Brain microvascular endothelial cell (primary cell): Measurements from ENCODE around the gene MCM6.

Experiments
- DNase-seq: peaks from one replicate; pipeline ENCODE4 v3.0.0-alpha.2; 2020
- H3K27ac ChIP-seq: fragments of 250-450 bp; sonication (Bioruptor Pico); 2 replicates; pipeline ENCODE4 v1.5.1; 2020; ENCODE audit warnings: mild to moderate bottlenecking, moderate library complexity
- H3K27me3 ChIP-seq: fragments of 250-450 bp; sonication (Bioruptor Pico); replicated peaks from 2 replicates; pipeline ENCODE4 v1.5.1; 2020; ENCODE audit warnings: mild to moderate bottlenecking
- H3K36me3 ChIP-seq: fragments of 250-450 bp; sonication (Bioruptor Pico); replicated peaks from 2 replicates; pipeline ENCODE4 v1.5.1; 2020; ENCODE audit warnings: mild to moderate bottlenecking
- H3K4me3 ChIP-seq: 2 replicates; pipeline ENCODE4 v1.5.1; 2011; ENCODE audit warnings: low read depth, mild to moderate bottlenecking, control low read depth, low read length, moderate library complexity
- in situ Hi-C: cut with HindIII; loops from 2 replicates; pipeline ENCODE4 v1.10.0; 2017; ENCODE audit warnings: low sequenced_read_pairs, low pct_ligation_motif_present
- TF ChIP-seq, protein P1 (sequence below): IDR thresholded peaks from 2 replicates; pipeline ENCODE4 v1.5.1; 2011; ENCODE audit warnings: low read depth, mild to moderate bottlenecking, moderate library complexity, low read length, control low read depth, inconsistent platforms; ENCODE audit errors: missing control alignments

MCM6 gene

DNA sequence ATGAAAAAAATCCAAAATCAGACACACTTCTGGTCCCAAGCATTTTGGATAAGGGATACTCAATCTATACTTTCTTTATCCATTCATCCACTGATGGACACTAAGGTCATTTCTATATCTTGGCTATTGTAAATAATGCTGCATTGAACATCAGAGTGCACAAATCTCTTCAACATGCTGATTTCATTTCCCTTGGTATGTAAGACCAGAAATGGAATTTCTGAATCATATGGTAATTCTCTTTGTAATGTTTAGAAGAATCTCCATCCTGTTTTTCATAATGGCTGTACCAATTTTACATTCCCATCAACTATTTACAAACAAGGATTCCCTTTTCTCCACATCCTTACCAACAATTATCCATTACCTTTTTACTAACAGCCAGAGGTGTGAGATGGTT lies 33.7 kb upstream of the MCM6 start:
- H3K36me3 ChIP-seq: peaks cover 6% of the 10 kb centered on the region
- TF ChIP-seq, protein P1, sequence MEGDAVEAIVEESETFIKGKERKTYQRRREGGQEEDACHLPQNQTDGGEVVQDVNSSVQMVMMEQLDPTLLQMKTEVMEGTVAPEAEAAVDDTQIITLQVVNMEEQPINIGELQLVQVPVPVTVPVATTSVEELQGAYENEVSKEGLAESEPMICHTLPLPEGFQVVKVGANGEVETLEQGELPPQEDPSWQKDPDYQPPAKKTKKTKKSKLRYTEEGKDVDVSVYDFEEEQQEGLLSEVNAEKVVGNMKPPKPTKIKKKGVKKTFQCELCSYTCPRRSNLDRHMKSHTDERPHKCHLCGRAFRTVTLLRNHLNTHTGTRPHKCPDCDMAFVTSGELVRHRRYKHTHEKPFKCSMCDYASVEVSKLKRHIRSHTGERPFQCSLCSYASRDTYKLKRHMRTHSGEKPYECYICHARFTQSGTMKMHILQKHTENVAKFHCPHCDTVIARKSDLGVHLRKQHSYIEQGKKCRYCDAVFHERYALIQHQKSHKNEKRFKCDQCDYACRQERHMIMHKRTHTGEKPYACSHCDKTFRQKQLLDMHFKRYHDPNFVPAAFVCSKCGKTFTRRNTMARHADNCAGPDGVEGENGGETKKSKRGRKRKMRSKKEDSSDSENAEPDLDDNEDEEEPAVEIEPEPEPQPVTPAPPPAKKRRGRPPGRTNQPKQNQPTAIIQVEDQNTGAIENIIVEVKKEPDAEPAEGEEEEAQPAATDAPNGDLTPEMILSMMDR: no peak
- no peak for DNase-seq
- no peaks in the 10 kb centered on the region for H3K27me3 ChIP-seq
- no peak overlapping the region for H3K27ac ChIP-seq
- no peak overlapping the region for H3K4me3 ChIP-seq
- in situ Hi-C loops: loop anchor here (25.0 kb wide), 1 partner anchor 477 kb away; no protein-coding TSS in a partner anchor

DNA sequence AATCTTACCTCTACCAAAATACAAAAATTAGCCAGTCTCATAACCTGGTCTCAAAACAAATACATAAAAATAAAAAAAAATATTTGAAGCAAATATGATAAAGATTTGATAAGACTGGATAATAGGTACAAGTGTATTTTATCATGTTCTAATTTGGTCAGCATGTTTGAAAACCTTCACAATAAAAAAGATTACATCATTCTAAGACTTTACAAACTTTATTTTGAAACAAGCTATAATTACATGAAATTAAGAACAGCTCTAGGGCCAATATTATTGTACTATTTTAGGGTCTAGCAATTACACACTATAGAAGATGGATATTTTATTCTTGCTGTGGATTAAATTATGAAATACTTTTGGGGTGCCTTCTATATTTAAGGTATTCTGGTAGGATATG lies 29.4 kb upstream of the MCM6 start:
- H3K36me3 ChIP-seq: peaks cover 3% of the 10 kb centered on the region
- TF ChIP-seq, protein P1: no peak

DNA sequence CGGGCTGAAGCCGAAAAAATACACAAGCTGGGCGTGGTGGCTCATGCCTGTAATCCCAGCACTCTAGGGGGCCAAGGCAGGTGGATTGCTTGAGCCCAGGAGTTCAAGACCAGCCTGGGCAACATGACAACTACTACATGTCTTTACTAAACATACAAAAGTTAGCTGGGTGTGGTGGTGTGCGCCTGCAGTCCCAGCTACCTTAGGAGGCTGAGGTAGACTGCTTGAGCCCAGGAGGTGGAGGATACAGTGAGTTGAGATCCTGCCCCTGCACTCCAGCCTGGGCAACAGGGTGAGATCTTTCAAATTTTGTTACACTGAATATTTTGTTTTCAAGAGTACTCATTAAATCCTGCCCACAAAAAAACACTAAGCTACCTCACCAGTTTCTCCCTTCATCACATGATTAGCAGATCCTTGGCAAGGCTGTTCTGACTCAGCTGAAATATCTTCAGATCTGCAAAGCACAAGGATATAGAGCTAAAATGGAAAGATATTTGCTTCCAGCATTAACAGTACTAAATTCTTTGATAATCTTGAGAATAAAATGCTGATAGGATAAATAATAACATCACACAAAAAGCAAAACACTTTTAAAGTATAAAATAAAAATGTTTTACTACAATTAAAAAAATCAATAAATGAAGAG lies 28.2 kb upstream of the MCM6 start:
- TF ChIP-seq, protein P1: no peak
- in situ Hi-C loops: loop anchor here (25.0 kb wide), 1 partner anchor 483 kb away; no protein-coding TSS in a partner anchor
- no peak overlapping the region for H3K4me3 ChIP-seq
- peaks cover 3% of the 10 kb centered on the region for H3K36me3 ChIP-seq
- H3K27me3 ChIP-seq: no peaks in the 10 kb centered on the region
- H3K27ac ChIP-seq: no peak overlapping the region
- no peak for DNase-seq

More for the DNA sequence above, 29.4 kb upstream of the MCM6 start:
- in situ Hi-C loops: loop anchor here (25.0 kb wide), 1 partner anchor 482 kb away; no protein-coding TSS in a partner anchor
- H3K27me3 ChIP-seq: no peaks in the 10 kb centered on the region
- no peak for DNase-seq
- no peak overlapping the region for H3K4me3 ChIP-seq
- H3K27ac ChIP-seq: no peak overlapping the region

DNA sequence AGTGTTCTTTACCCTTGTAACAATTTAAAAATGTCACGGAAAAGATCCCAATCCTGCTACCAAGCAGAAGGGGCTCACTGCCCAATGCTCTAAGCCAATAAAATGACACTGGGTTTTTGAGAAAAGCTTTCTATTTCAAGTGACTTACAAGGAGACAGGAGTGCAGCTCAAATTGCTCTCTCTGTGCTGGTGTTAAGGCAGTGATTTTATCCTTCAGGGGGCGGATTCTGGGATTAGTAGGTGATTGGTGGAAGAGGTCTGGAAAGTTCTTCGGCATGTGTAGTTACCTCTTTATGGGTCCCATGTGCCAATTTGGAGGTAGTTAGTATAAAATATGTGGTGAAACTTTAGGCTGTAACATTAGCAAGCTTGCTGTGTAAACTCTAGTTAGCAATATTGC lies 27.4 kb upstream of the MCM6 start:
- no peak overlapping the region for H3K27ac ChIP-seq
- no peaks in the 10 kb centered on the region for H3K27me3 ChIP-seq
- DNase-seq: no peak
- in situ Hi-C loops: loop anchor here (25.0 kb wide), 1 partner anchor 484 kb away; no protein-coding TSS in a partner anchor
- H3K36me3 ChIP-seq: peaks cover 2% of the 10 kb centered on the region
- no peak overlapping the region for H3K4me3 ChIP-seq
- TF ChIP-seq, protein P1: no peak

DNA sequence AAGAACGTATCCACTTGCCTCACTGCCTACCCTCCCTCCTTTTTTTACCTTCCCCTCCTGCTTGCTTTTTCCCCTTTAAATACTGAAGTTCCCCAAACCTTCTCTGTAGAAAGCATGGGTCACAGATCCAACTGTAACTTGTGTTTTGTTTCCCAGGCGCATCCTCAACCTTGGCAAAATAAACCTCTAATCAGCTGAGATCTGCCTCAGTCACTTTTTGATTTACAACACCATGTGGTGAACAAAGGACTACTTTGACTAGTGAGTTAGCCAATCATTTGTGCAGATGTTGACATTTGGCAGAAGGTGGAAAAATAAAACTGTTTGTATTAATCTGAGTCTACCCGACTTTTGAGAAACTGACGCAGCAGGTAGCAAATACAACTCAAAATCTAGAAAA lies 23.3 kb upstream of the MCM6 start:
- TF ChIP-seq, protein P1: no peak
- DNase-seq: no peak
- Histone ChIP-seq H3K36me3 (no peaks in the 10 kb centered on the region), H3K4me3 (no peak overlapping the region), H3K27me3 (no peaks in the 10 kb centered on the region), H3K27ac (no peak overlapping the region)
- in situ Hi-C loops: no loop called here
